ENCODE measurements around the gene TMEM198.

Gene TMEM198

GRCh38 chr2:219563271-219563928 is 19.6 kb downstream of the TMEM198 start:
- DNase-seq, result no peak

- no peak for DNase-seq
Measured at GRCh38 chr2:219565130-219566080, 21.6 kb downstream of the TMEM198 start.

- DNase-seq, result no peak
Measured at GRCh38 chr2:219566640-219567039, 22.8 kb downstream of the TMEM198 start.

GRCh38 chr2:219567131-219567530 is 23.3 kb downstream of the TMEM198 start:
- DNase-seq, result no peak

- no peak for DNase-seq
Measured at GRCh38 chr2:219567791-219568361, 24.0 kb downstream of the TMEM198 start.

- DNase-seq, result no peak
Measured at GRCh38 chr2:219569041-219569440, 25.2 kb downstream of the TMEM198 start.

GRCh38 chr2:219569635-219570034 is 25.8 kb downstream of the TMEM198 start:
- DNase-seq, result no peak

- no peak for DNase-seq
Measured at GRCh38 chr2:219570194-219570923, 26.5 kb downstream of the TMEM198 start.

GRCh38 chr2:219570924-219571310 is 27.1 kb downstream of the TMEM198 start:
- no peak for DNase-seq

GRCh38 chr2:219571311-219572236 is 27.7 kb downstream of the TMEM198 start, which contains the start of gene OBSL1:
Gene OBSL1 (minus strand): TSS chr2:219571539. CDS start chr2:219571232, 307 bp downstream.
- DNase-seq, result peak; percentile 7

GRCh38 chr2:219572237-219573001 is 28.6 kb downstream of the TMEM198 start, which contains the start of gene INHA:
Gene INHA (plus strand): TSS chr2:219572310. CDS start chr2:219572375, 65 bp downstream.
- DNase-seq, result no peak

GRCh38 chr2:219573166-219573565 is 29.3 kb downstream of the TMEM198 start:
- no peak for DNase-seq

GRCh38 chr2:219574484-219575311 is 30.9 kb downstream of the TMEM198 start:
- DNase-seq, result no peak

- DNase-seq, result no peak
Measured at GRCh38 chr2:219575566-219576504, 32.0 kb downstream of the TMEM198 start.

- no peak for DNase-seq
Measured at GRCh38 chr2:219576505-219577388, 32.9 kb downstream of the TMEM198 start.

GRCh38 chr2:219578811-219579613 is 35.2 kb downstream of the TMEM198 start:
- DNase-seq, result no peak

GRCh38 chr2:219581346-219581745 is 37.5 kb downstream of the TMEM198 start:
- DNase-seq, result no peak
